ENCODE results near the gene GRIA1.

GRCh38 chr5:153569036-153569435 is 78.6 kb downstream of the GRIA1 start:
- TF ChIP-seq CTCF (IDR thresholded peaks at IDR 0.05) (no peak), EZH2phosphoT487 (IDR thresholded peaks at IDR 0.05) (no peak), EZH2 (IDR thresholded peaks at IDR 0.05) (no peak)

All from neural progenitor cell (in vitro differentiated cells).